GM13977 (cell line): Measurements from ENCODE around the gene MARCHF10.

ENCODE experiments used
- DNase-seq: peaks from one replicate; pipeline ENCODE4 v3.0.0; 2012; ENCODE audit warnings: low spot score
- CTCF ChIP-seq: IDR thresholded peaks from 2 replicates; pipeline ENCODE4 v1.5.1; 2012; ENCODE audit warnings: mild to moderate bottlenecking, control low read depth; ENCODE audit not compliant: insufficient read depth; ENCODE audit errors: extremely low read depth, missing control alignments
- in situ Hi-C: fragments of 300-500 bp; cut with MboI; formaldehyde crosslinking; loops from one replicate; pipeline ENCODE4 v1.12.0; 2022; ENCODE audit warnings: low sequenced_read_pairs, low pct_unique_long_range_greater_than_20kb, mixed read lengths, inconsistent platforms; ENCODE audit not compliant: unreplicated experiment

MARCHF10 gene

DNA sequence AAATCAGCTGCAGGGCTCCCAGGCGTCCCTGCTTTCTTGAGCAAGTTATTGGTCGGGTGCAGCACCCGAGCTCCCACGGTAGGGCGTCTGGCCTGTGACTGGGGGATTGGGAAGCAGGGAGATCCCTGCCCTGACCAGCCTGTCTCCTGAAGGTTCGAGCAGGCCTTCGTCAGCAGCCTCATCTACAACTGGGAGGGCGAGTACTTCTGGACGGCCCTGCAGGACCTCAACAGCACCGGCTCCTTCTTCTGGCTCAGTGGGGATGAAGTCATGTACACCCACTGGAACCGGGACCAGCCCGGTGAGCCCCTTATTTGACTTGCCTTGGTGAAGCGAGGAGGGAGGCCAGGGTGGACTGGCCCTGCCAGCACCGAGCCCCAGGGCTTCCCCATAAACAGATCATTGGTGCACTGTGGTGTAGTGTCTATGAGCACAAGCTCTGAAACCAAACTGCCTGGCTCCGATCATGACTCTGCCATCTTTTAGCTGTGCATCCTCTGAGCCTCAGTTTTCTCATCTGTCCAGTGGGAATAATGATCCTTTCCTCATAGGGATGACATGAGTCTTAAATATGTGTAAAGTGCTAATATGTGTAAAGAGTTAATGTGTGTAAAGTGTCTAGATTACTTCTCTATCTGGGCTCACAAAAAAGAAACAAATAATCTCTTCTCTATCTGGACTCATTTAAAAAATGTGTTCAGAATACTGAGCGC lies 131.7 kb downstream of the MARCHF10 start:
- TF ChIP-seq CTCF, result no peak
- DNase-seq, result no peak
- in situ Hi-C loops, result no loop called here

GRCh38 chr17:62675701-62676100 lies 132.4 kb downstream of the MARCHF10 start:
- no peak for DNase-seq
- in situ Hi-C loops, result no loop called here
- TF ChIP-seq CTCF, result no peak

DNA sequence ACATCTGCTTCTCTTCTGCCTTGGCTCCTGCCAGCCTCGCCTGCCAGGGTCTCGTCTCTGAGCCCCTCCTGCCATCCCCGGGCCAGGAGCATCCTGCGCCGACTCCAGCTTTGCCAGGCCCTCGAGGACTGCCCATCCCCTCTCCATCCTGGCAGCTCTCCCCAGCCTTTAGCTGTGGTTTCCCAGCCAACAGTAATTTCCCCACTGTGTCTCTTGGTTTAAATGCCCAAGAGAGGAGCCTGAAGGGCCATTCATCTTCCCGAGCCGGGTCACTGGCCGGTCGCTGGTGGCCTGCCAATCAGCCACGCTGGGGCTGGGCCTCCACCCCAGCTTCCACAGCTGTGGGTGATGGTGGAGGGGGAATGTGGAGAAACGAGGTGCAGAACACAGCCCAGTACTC lies 132.9 kb downstream of the MARCHF10 start:
- in situ Hi-C loops, result no loop called here
- no peak for DNase-seq
- TF ChIP-seq CTCF, result no peak

DNA sequence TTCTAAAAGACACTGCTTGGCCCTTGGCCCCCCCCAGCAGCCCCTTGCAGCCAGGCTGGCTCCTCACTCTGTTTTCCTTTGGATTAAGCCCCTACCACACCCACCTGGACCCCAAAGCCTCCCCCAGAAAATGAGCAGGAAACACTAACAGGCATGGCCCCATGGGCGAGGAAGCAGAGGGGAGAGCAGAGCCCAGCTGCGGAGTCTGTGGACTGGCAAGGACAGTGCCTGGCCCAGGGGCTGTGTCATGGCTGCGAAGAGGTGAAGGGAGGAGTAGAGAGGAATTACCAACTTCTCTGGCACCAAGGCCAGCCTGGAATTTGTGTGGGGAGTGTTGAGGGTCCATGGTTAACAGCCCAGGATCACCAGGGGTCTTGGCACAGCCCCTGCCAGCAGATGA lies 133.3 kb downstream of the MARCHF10 start:
- no peak for TF ChIP-seq CTCF
- in situ Hi-C loops, result no loop called here
- DNase-seq, result no peak

GRCh38 chr17:62674363-62674739 lies 133.8 kb downstream of the MARCHF10 start:
- TF ChIP-seq CTCF, result no peak
- DNase-seq, result no peak
- in situ Hi-C loops, result no loop called here

DNA sequence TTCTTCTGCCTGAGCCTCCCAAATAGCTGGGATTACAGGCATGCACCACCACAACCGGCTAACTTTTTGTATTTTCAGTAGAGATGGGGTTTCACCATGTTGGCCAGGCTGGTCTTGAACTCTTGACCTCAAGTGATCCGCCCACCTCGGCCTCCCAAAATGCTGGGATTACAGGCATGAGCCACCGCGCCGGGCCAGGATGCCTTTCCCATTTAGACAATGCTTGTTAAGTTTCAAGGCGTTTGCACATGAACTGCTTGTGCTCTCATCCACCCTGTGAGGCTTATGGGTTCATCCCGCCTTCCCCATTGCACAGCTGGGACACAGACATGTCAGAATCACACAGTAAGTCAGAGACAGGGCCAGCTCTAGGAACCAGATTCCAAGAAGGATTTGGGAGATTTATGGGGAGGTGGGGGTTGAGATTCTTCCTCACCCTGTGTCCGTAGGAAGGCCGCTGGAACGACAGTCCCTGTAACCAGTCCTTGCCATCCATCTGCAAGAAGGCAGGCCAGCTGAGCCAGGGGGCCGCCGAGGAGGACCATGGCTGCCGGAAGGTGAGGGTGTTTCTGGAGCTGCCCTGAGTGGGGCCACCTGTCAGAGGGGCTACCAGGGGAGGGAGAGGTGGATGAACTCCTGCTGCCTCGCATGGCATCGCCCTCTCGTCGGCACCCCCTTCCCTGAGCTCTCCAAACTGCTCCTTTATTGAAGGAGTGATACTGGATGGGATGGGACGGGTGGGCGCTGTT lies 134.3 kb downstream of the MARCHF10 start:
- in situ Hi-C loops, result no loop called here
- TF ChIP-seq CTCF, result no peak
- DNase-seq, result no peak
